ENCODE data around the gene NAXD. TPM values are rescaled to one million over a fixed set of nuclear protein-coding genes. Genes with fewer than 3 reads are reported as not detected.

The NAXD gene
- total RNA-seq, 1 experiment from 2014 or later = 32.1 TPM

DNA sequence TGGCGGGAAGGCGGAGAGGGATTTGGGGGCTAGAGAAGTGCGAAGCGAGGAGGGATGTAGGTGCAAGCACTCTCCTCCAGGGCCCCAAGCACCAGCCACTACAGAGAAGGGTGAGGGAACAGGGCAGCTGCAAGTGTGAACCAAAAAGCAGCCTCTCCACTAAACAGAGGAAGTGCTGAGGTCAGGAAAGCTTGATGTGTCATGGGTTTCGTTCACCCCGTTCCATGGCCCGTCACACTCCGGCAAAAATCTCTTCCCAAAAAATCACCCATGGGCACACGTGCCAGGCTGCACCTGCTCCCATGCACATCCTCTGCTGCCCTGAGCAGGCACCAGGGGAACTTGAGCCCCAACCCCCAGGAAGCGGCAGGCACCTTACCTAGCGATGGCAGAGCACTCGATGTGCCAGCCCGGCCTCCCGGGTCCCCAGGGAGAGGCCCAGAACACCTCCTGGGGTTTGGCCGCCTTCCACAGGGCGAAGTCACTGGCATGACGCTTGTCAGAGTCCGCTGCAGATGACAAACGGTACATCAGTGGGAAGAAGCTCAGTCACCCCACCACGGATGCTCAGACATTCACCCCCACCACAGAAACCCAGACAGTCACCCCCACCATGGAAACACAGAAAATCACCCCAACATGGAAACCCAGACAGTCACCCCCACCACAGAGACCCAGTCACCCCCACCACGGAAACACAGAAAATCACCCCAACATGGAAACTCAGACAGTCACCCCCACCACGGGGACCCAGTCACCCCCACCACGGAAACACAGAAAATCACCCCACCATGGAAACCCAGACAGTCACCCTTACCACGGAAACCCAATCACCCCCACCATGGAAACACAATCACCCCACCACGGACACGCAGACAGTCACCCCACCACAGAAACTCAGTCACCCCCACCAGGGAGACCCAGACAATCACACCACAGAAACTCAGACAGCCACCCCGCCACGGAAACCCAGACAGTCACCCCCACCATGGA is 61.5 kb downstream of the NAXD start:
- no peak for ATAC-seq
- Histone ChIP-seq H3K27ac (ENCODE audit: low read depth, low read length) (no peak overlapping the region), H3K36me3 (ENCODE audit: control insufficient read depth in 1 of 2, insufficient read depth in 2 of 2, low read length in 2 of 2) (peaks cover 4 to 27% of the 10 kb centered on the region in 2 experiments; a peak in 3 of 4 replicates), H3K79me2 (ENCODE audit: insufficient read depth, low read length) (no peaks in the 10 kb centered on the region; the same call in 1 of the 2 replicates), H2AFZ (ENCODE audit: low read depth, low read length, poor library complexity, severe bottlenecking) (no peak overlapping the region), H4K20me1 (ENCODE audit: insufficient read depth) (no peaks in the 10 kb centered on the region), H3K4me3 (replicated peaks in 1 of 2; ENCODE audit: low read depth in 1 of 2, low read length in 2 of 2) (no peak overlapping the region), H3K9ac (ENCODE audit: low read length) (no peak overlapping the region), H3K4me2 (ENCODE audit: low read length) (no peak overlapping the region), H3K9me2 (ENCODE audit: insufficient read depth) (no peaks in the 10 kb centered on the region), H3K4me1 (ENCODE audit: control insufficient read depth in 1 of 2, insufficient read depth in 2 of 2, low read length in 2 of 2) (no peaks in the 10 kb centered on the region), H3K9me3 (ENCODE audit: control insufficient read depth in 1 of 2, insufficient read depth in 1 of 2, low read depth in 1 of 2, low read length in 2 of 2) (no peaks in the 10 kb centered on the region), H3K27me3 (ENCODE audit: insufficient read depth, low read length) (no peaks in the 10 kb centered on the region)
- ChIA-PET RAD21 (ENCODE audit: low non-redundant PET in 1 of 2, low total read pairs in 2 of 2, uncharacterized antibody in 2 of 2, unreplicated experiment in 2 of 2) (no interaction called here), CTCF (no interaction called here), POLR2A (no interaction called here)
- intact Hi-C loops (cut with micrococcal nuclease) = no loop called here
- BruUV-seq (replicated peaks) = no TSS peak
- no peak for DNase-seq (ENCODE audit: low read depth, low spot score)
- TF ChIP-seq ZBTB33 (IDR thresholded peaks at IDR 0.05; ENCODE audit: extremely low read depth, insufficient replicate concordance, low read length) (no peak), EZH2 (IDR thresholded peaks at IDR 0.05) (no peak), CEBPB (IDR thresholded peaks at IDR 0.05; ENCODE audit: low read depth) (no peak), ATF3 (IDR thresholded peaks at IDR 0.05) (no peak)

Data from HCT116 (cell line).